RWPE2 (cell line): ENCODE measurements around the gene ZNF865.

ENCODE experiments used
- ATAC-seq: fragments of 200-7000 bp; cut with Tn5 transposase; 3 replicates; pipeline ENCODE4 v1.9.1; 2021; ENCODE audit warnings: low read depth
- DNase-seq: peaks from one replicate; pipeline ENCODE4 v3.0.0-alpha.2; 2020; ENCODE audit warnings: low spot score
- H3K27ac ChIP-seq: fragments of 450-650 bp; 2 replicates; pipeline ENCODE4 v1.5.1; 2017; ENCODE audit warnings: mild to moderate bottlenecking; ENCODE audit not compliant: poor library complexity, severe bottlenecking
- H3K27me3 ChIP-seq: fragments of 250-450 bp; sonication (Bioruptor Pico); 2 replicates; pipeline ENCODE4 v1.5.1; 2021; ENCODE audit warnings: mild to moderate bottlenecking, moderate library complexity; ENCODE audit not compliant: insufficient read depth, poor library complexity, severe bottlenecking
- H3K36me3 ChIP-seq: fragments of 250-450 bp; sonication (Bioruptor Pico); 2 replicates; pipeline ENCODE4 v1.5.1; 2020; ENCODE audit warnings: low read depth, mild to moderate bottlenecking, moderate library complexity
- H3K4me1 ChIP-seq: fragments of 250-450 bp; sonication (Bioruptor Pico); 2 replicates; pipeline ENCODE4 v1.5.1; 2021; ENCODE audit warnings: mild to moderate bottlenecking, moderate library complexity; ENCODE audit not compliant: insufficient read depth, poor library complexity, severe bottlenecking
- H3K4me3 ChIP-seq: fragments of 250-450 bp; sonication (Bioruptor Pico); 2 replicates; pipeline ENCODE4 v1.5.1; 2021; ENCODE audit warnings: mild to moderate bottlenecking, moderate library complexity; ENCODE audit not compliant: severe bottlenecking
- H3K9me3 ChIP-seq: fragments of 250-450 bp; sonication (Bioruptor Pico); 2 replicates; pipeline ENCODE4 v1.5.1; 2021; ENCODE audit warnings: mild to moderate bottlenecking, moderate library complexity; ENCODE audit not compliant: severe bottlenecking
- TF ChIP-seq, protein P1 (sequence below): fragments of 450-650 bp; IDR thresholded peaks from one replicate; pipeline ENCODE4 v1.5.1; 2017; ENCODE audit warnings: mild to moderate bottlenecking, moderate library complexity; ENCODE audit not compliant: poor library complexity, severe bottlenecking

ZNF865 gene

DNA sequence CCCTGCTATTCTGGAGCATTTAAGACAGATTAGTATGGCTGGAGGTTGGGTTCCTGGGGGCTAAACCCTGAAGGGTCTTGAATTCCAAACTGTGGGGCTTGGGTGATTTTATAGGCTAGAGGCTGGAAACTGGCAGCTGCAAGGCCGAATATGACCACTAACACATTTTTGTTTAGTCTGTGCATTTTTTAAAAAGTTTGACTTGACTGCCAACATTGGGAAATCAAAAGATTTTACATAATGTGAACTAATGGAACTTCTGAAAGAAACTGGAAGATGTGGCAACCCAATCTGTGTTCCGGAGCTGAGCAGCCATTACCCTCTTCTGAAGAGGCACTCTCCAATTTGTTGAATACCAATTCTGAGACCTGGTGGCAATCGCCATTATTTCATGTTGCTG is 13.8 kb downstream of the ZNF865 start:
- ATAC-seq, result no peak
- Histone ChIP-seq H3K4me3 (no peak overlapping the region), H3K4me1 (no peaks in the 10 kb centered on the region), H3K9me3 (no peaks in the 10 kb centered on the region), H3K27me3 (no peaks in the 10 kb centered on the region), H3K36me3 (peaks cover 17% of the 10 kb centered on the region), H3K27ac (no peak overlapping the region)
- DNase-seq, result no peak
- TF ChIP-seq, protein P1, sequence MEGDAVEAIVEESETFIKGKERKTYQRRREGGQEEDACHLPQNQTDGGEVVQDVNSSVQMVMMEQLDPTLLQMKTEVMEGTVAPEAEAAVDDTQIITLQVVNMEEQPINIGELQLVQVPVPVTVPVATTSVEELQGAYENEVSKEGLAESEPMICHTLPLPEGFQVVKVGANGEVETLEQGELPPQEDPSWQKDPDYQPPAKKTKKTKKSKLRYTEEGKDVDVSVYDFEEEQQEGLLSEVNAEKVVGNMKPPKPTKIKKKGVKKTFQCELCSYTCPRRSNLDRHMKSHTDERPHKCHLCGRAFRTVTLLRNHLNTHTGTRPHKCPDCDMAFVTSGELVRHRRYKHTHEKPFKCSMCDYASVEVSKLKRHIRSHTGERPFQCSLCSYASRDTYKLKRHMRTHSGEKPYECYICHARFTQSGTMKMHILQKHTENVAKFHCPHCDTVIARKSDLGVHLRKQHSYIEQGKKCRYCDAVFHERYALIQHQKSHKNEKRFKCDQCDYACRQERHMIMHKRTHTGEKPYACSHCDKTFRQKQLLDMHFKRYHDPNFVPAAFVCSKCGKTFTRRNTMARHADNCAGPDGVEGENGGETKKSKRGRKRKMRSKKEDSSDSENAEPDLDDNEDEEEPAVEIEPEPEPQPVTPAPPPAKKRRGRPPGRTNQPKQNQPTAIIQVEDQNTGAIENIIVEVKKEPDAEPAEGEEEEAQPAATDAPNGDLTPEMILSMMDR, result no peak

DNA sequence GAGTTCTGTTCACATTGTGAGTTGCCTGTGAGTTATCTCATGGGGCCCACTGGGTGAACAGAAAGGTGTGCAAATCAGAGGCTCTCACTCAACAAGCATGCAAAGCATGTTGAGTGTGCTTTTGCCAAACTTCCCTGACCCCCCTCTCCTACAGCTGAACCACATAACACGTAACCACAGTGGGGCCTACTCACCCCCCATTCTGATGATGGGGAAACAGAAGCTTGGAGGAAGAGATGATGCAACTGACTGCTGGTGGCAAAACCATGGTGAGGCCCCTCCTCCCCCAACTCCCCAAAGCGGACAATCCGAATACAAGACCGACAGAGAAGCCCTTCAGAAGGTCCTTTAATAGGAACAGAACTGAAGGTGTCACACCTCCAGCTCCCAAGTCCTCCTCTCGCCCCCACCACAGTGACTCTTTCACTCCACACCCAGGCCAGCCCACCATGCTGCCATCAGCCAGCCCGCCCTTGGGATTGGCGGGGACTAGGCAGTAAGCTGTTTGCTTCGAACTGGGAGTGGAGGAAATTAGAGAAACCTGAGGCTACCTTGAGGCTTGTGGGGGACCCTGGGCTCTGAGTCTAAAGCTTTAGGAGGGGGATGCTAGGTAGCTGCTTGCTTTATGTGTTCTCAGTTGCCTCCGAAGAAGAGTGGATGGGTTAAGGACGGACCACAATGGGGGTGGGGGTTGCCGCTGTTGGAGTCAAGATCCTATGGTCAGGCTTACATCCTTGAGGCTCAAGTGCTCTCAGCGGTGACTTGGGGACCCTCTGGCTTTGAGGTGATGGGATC is 15.2 kb downstream of the ZNF865 start:
- ATAC-seq (no peak), DNase-seq (no peak)
- H3K4me3 ChIP-seq, result no peak overlapping the region
- TF ChIP-seq, protein P1, result no peak
- H3K27ac ChIP-seq, result no peak overlapping the region
- peaks cover 17% of the 10 kb centered on the region for H3K36me3 ChIP-seq
- peaks cover 4% of the 10 kb centered on the region for H3K4me1 ChIP-seq
- H3K9me3 ChIP-seq, result no peaks in the 10 kb centered on the region
- no peaks in the 10 kb centered on the region for H3K27me3 ChIP-seq

DNA sequence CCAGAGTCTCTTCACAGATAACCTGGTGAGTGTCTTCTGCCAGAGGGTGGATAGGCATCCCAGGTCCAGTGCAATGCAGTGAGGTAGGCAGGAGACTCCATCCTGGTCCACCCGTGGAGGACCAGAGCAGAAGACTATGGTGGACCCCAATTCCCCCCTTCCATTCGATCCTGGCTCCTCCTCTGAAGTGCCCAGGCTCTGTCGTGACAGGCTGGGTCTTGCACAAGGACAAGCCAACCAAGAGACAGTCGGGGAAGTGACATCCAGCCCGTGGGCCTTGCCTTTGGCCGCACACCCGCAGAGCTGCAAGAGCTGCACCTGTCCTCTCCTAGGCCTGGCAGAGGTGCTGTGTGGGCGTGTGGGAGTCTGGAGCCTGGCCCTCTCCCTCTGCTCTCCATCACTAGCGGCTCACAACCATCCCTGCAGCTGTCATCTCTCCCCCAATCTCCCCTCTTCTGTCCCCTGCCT is 15.8 kb downstream of the ZNF865 start:
- no peak overlapping the region for H3K4me3 ChIP-seq
- no peak overlapping the region for H3K27ac ChIP-seq
- H3K36me3 ChIP-seq, result peaks cover 13% of the 10 kb centered on the region
- H3K4me1 ChIP-seq, result peaks cover 4% of the 10 kb centered on the region
- TF ChIP-seq, protein P1, result no peak
- ATAC-seq (no peak), DNase-seq (no peak)
- H3K27me3 ChIP-seq, result no peaks in the 10 kb centered on the region
- no peaks in the 10 kb centered on the region for H3K9me3 ChIP-seq

DNA sequence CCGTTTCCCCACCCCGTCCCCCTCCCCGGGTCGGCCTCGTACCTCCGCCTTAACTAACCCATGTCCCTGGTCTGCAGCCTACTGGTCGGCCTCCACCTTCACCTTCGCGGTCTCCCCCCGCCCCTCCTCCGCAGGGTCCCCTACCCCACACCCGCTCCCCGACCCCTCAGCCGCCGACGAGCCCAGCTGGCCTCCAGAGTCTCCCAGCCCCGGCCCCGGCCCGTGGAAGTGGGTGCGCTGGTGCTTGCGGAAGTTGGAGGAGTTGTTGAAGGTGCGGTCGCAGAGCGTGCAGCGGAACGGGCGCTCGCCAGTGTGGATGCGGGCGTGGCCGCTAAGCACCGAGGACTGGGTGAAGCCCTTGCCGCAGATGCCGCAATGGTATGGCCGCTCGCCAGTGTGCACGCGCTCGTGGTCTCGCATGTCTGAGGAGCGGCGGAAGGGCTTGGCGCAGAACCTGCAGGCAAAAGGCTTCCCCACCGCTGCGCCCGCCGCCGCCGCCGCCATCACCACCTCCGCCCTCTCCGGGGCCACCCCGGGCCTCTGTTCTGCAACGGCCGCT is 16.3 kb downstream of the ZNF865 start:
- Histone ChIP-seq H3K27me3 (no peaks in the 10 kb centered on the region), H3K4me3 (no peak overlapping the region), H3K36me3 (peaks cover 8% of the 10 kb centered on the region), H3K9me3 (no peaks in the 10 kb centered on the region), H3K4me1 (peaks cover 4% of the 10 kb centered on the region), H3K27ac (no peak overlapping the region)
- DNase-seq (no peak), ATAC-seq (no peak)
- TF ChIP-seq, protein P1, result no peak
